ENCODE results near the gene PCNX3.

PCNX3 gene

DNA sequence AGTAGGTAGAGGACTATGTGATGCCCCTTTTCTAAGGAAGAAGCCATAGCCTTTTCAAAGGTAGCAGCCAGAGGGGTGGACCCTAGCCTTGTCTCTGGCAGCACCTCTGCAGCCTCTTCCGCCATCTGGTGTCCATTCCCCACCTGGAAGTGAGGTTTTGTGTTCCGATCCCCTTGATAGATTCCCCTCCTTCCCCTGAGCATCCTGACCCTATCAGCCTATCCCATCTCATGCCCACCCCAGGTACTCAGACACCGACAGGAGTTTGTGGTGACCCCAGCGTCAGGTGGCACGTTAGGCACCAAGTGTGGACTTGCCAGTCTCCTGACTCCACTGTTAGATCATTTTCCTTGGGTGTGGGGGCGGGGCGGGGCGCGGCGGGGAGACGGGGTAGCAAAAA, 43.6 kb upstream of the PCNX3 start:
- Histone ChIP-seq H3K9me3 (ENCODE audit: severe bottlenecking) (no peaks in the 10 kb centered on the region), H3K4me1 (ENCODE audit: insufficient read depth, poor library complexity, severe bottlenecking) (peaks cover 14% of the 10 kb centered on the region), H3K27me3 (ENCODE audit: insufficient read depth, poor library complexity, severe bottlenecking) (no peaks in the 10 kb centered on the region), H3K27ac (ENCODE audit: poor library complexity, severe bottlenecking) (peak overlapping the region; percentile 86), H3K36me3 (ENCODE audit: low read depth) (peaks cover 10% of the 10 kb centered on the region), H3K4me3 (ENCODE audit: severe bottlenecking) (peak overlapping the region; percentile 78)
- TF ChIP-seq, protein P1, sequence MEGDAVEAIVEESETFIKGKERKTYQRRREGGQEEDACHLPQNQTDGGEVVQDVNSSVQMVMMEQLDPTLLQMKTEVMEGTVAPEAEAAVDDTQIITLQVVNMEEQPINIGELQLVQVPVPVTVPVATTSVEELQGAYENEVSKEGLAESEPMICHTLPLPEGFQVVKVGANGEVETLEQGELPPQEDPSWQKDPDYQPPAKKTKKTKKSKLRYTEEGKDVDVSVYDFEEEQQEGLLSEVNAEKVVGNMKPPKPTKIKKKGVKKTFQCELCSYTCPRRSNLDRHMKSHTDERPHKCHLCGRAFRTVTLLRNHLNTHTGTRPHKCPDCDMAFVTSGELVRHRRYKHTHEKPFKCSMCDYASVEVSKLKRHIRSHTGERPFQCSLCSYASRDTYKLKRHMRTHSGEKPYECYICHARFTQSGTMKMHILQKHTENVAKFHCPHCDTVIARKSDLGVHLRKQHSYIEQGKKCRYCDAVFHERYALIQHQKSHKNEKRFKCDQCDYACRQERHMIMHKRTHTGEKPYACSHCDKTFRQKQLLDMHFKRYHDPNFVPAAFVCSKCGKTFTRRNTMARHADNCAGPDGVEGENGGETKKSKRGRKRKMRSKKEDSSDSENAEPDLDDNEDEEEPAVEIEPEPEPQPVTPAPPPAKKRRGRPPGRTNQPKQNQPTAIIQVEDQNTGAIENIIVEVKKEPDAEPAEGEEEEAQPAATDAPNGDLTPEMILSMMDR (IDR thresholded peaks at IDR 0.05; ENCODE audit: poor library complexity, severe bottlenecking), result peak; percentile 72
- peak; percentile 52 for DNase-seq (ENCODE audit: low spot score)
- no peak; the same call in 2 of the 3 replicates for ATAC-seq (ENCODE audit: low read depth)

DNA sequence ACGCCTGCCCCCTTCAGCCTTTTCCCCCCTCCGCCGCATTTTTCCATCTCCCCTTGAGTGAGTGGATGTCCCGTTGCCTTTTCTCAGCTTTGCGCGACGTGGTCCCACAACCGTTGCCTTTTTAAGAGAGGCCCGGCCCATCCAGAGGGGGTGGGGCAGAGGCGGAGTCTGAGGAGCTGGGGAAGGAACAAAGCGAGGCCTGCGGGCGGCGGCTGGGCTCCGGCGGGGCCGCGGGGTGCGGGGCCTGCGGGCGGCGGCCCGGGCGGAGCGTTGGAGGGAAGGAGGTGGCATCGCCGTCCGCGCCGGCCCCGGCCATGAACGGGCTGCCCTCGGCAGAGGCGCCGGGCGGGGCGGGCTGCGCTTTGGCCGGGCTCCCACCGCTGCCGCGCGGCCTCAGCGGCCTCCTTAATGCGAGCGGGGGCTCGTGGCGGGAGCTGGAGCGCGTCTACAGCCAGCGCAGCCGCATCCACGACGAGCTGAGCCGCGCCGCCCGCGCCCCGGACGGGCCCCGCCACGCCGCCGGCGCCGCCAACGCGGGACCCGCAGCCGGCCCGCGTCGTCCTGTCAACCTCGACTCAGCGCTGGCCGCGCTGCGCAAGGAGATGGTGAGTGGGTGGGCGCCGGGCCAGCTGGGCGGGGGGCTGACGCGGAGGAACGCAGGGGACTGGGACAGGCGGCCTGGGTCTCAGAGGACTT, 43.1 kb upstream of the PCNX3 start, which contains the start of gene FAM89B:
Gene FAM89B (plus strand): TSS at position 183 of the 696 bp plus-strand sequence. CDS start 132 bp downstream, at position 315.
- TF ChIP-seq, protein P1 (IDR thresholded peaks at IDR 0.05; ENCODE audit: poor library complexity, severe bottlenecking), result peak; percentile 4
- H3K27me3 ChIP-seq (ENCODE audit: insufficient read depth, poor library complexity, severe bottlenecking), result no peaks in the 10 kb centered on the region
- DNase-seq (ENCODE audit: low spot score) (peak; percentile 87), ATAC-seq (ENCODE audit: low read depth) (peak; percentile 13; the same call in 1 of the 3 replicates)
- peaks cover 10% of the 10 kb centered on the region for H3K36me3 ChIP-seq (ENCODE audit: low read depth)
- H3K9me3 ChIP-seq (ENCODE audit: severe bottlenecking), result no peaks in the 10 kb centered on the region
- H3K4me3 ChIP-seq (ENCODE audit: severe bottlenecking), result peak within 1 kb of the TSS; percentile 78
- peak within 1 kb of the TSS; percentile 86 for H3K27ac ChIP-seq (ENCODE audit: poor library complexity, severe bottlenecking)
- peaks cover 19% of the 10 kb centered on the region for H3K4me1 ChIP-seq (ENCODE audit: insufficient read depth, poor library complexity, severe bottlenecking)

DNA sequence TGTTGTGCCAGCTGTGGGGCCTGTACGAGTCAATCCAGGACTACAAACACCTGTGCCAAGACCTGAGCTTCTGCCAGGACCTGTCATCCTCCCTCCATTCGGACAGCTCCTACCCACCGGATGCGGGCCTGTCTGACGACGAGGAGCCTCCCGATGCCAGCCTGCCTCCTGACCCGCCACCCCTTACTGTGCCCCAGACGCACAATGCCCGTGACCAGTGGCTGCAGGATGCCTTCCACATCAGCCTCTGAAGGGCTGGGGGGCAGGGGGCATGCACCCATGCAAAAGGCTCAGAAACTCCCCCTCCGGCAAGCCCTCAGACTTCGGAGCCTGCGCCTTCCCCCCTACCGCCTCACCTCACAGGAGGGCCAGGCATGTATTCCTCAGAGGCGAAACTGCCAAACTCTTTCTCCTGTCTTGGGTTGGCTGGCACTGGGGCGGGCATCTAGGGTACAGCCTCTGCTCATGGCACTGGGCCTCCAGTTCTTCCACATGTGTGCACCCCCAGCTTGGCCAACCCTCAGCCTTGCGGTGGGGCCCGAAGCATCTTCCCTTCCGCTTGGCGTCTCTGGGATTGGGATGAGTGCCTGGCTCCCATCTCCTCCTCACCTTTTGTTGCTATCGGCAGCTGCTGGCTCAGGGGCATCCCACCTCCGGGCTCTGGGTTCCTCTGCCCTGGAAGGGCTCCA, 42.0 kb upstream of the PCNX3 start:
- Histone ChIP-seq H3K36me3 (ENCODE audit: low read depth) (peaks cover 17% of the 10 kb centered on the region), H3K4me3 (ENCODE audit: severe bottlenecking) (peak overlapping the region; percentile 78), H3K4me1 (ENCODE audit: insufficient read depth, poor library complexity, severe bottlenecking) (peaks cover 20% of the 10 kb centered on the region), H3K27ac (ENCODE audit: poor library complexity, severe bottlenecking) (peak overlapping the region; percentile 86), H3K9me3 (ENCODE audit: severe bottlenecking) (no peaks in the 10 kb centered on the region), H3K27me3 (ENCODE audit: insufficient read depth, poor library complexity, severe bottlenecking) (no peaks in the 10 kb centered on the region)
- ATAC-seq (ENCODE audit: low read depth) (no peak), DNase-seq (ENCODE audit: low spot score) (peak; percentile 58)
- TF ChIP-seq, protein P1 (IDR thresholded peaks at IDR 0.05; ENCODE audit: poor library complexity, severe bottlenecking), result no peak

DNA sequence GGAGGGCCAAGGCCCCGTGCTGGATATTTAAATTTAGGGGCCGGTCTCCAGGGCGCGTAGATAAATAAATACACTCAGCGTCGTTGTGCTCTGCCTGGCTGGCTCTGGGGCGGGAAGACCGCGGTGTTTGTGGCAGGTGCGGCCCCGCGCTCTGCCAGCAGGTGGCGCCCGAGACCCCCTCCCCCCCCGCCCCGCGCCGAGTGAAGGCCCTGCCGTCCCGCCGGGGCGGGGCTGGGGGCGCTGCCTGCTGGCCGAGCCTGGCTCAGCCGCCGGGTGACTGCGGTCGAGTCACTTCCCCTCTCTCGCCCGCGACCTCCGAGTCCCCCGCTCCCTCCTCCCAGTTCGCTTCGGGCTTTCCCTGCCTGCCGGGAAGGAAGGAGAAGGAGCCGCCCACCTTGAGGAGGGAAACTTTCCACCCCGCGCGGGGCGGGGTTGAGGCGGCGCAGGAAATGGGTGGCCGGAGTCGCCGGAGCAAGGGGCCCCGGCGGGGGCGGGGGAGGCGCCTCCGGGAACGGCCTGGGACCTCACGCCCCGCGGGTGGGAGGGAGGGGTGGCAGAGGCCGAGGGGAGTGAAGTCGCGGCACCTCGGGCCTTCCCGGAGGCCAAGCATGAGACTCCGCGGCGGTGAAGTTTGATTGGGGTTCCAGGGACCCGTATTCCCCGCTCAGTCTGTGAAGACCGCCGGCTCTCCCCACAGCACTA, 41.3 kb upstream of the PCNX3 start:
- no peaks in the 10 kb centered on the region for H3K27me3 ChIP-seq (ENCODE audit: insufficient read depth, poor library complexity, severe bottlenecking)
- peaks cover 16% of the 10 kb centered on the region for H3K4me1 ChIP-seq (ENCODE audit: insufficient read depth, poor library complexity, severe bottlenecking)
- peak overlapping the region; percentile 22 for H3K4me3 ChIP-seq (ENCODE audit: severe bottlenecking)
- H3K27ac ChIP-seq (ENCODE audit: poor library complexity, severe bottlenecking), result peak overlapping the region; percentile 86
- TF ChIP-seq, protein P1 (IDR thresholded peaks at IDR 0.05; ENCODE audit: poor library complexity, severe bottlenecking), result peak; percentile 97
- H3K9me3 ChIP-seq (ENCODE audit: severe bottlenecking), result no peaks in the 10 kb centered on the region
- ATAC-seq (ENCODE audit: low read depth), result peak; percentile 27
- H3K36me3 ChIP-seq (ENCODE audit: low read depth), result peaks cover 16% of the 10 kb centered on the region
- DNase-seq (ENCODE audit: low spot score), result peak; percentile 95

Data from RWPE2 (cell line).